Hepatocyte (in vitro differentiated cells): ENCODE results near the gene B3GAT1. TPM values are rescaled to one million over a fixed set of nuclear protein-coding genes. Genes with fewer than 3 reads are reported as not detected.

Source experiments
- DNase-seq: peaks from one replicate; pipeline ENCODE4 v3.0.0-alpha.2; 2016; ENCODE audit warnings: low spot score
- H2AFZ ChIP-seq: fragments of 200-600 bp; sonication (generic); 2 replicates; pipeline ENCODE4 v1.6.0; 2016; ENCODE audit warnings: antibody characterized with exemption, mild to moderate bottlenecking
- H3K27ac ChIP-seq: fragments of 200-600 bp; sonication (generic); 2 replicates; pipeline ENCODE4 v1.5.1; 2016; ENCODE audit warnings: mild to moderate bottlenecking
- H3K27me3 ChIP-seq: fragments of 200-600 bp; sonication (generic); 2 replicates; pipeline ENCODE4 v1.6.1; 2016
- H3K36me3 ChIP-seq: fragments of 200-600 bp; sonication (generic); replicated peaks from 2 replicates; pipeline ENCODE4 v1.5.1; 2016; ENCODE audit warnings: low read depth; ENCODE audit not compliant: insufficient read depth
- H3K4me1 ChIP-seq: fragments of 200-600 bp; sonication (generic); 2 replicates; pipeline ENCODE4 v1.5.1; 2016; ENCODE audit warnings: mild to moderate bottlenecking, moderate library complexity; ENCODE audit not compliant: insufficient read depth
- H3K4me2 ChIP-seq: fragments of 200-600 bp; sonication (generic); 2 replicates; pipeline ENCODE4 v1.6.0; 2016
- H3K4me3 ChIP-seq: fragments of 200-600 bp; sonication (generic); 2 replicates; pipeline ENCODE4 v1.5.1; 2016; ENCODE audit warnings: mild to moderate bottlenecking
- H3K79me2 ChIP-seq: fragments of 200-600 bp; sonication (generic); 2 replicates; pipeline ENCODE4 v1.6.0; 2017; ENCODE audit warnings: mild to moderate bottlenecking
- H3K9me2 ChIP-seq: fragments of 200-600 bp; sonication (generic); replicated peaks from 2 replicates; pipeline ENCODE4 v1.6.0; 2017; ENCODE audit warnings: mild to moderate bottlenecking; ENCODE audit not compliant: insufficient read depth
- H3K9me3 ChIP-seq: fragments of 200-600 bp; sonication (generic); 2 replicates; pipeline ENCODE4 v1.5.1; 2016; ENCODE audit warnings: low read depth, mild to moderate bottlenecking
- H4K20me1 ChIP-seq: fragments of 200-600 bp; sonication (generic); 2 replicates; pipeline ENCODE4 v1.6.0; 2016; ENCODE audit warnings: mild to moderate bottlenecking; ENCODE audit not compliant: insufficient read depth, poor library complexity, severe bottlenecking
- EZH2 ChIP-seq: fragments of 200-600 bp; sonication (generic); IDR thresholded peaks from 2 replicates; pipeline ENCODE4 v1.6.1; 2016; ENCODE audit warnings: antibody characterized with exemption, mild to moderate bottlenecking, borderline replicate concordance
- EZH2phosphoT487 ChIP-seq: fragments of 200-600 bp; sonication (generic); IDR thresholded peaks from one replicate; pipeline ENCODE4 v1.6.1; 2018; ENCODE audit warnings: antibody characterized with exemption, mild to moderate bottlenecking, low read depth, moderate library complexity; ENCODE audit not compliant: unreplicated experiment, severe bottlenecking
- WGBS: methylation state at CpG from one replicate; pipeline ENCODE4 v1.1.6; 2016; ENCODE audit warnings: low lambda C conversion rate; ENCODE audit errors: missing lambda C conversion rate; 5-methylcytosine and 5-hydroxymethylcytosine counted together
- polyA plus RNA-seq: library from polyadenylated mRNA; unstranded; fragments of >200 nt; fragmentation: Nextera tagmentation; extraction: Ambion mirVana; gene quantifications from 2 replicates; pipeline ENCODE4 v1.2.1, GENCODE V29; 2016
- total RNA-seq: library from RNA; depleted of rRNA; stranded (reverse); fragments of >200 nt; gene quantifications from 2 replicates; pipeline ENCODE4 v1.2.3, GENCODE V29; 2014
- TF ChIP-seq, protein P1 (sequence below): fragments of 200-600 bp; sonication (generic); IDR thresholded peaks from 2 replicates; pipeline ENCODE4 v1.5.1; 2016; ENCODE audit warnings: antibody characterized with exemption, mild to moderate bottlenecking; ENCODE audit not compliant: poor library complexity

B3GAT1 gene
- total and polyA plus RNA-seq, 2 experiments from 2014 or later: 0.17 to 0.40 TPM

DNA sequence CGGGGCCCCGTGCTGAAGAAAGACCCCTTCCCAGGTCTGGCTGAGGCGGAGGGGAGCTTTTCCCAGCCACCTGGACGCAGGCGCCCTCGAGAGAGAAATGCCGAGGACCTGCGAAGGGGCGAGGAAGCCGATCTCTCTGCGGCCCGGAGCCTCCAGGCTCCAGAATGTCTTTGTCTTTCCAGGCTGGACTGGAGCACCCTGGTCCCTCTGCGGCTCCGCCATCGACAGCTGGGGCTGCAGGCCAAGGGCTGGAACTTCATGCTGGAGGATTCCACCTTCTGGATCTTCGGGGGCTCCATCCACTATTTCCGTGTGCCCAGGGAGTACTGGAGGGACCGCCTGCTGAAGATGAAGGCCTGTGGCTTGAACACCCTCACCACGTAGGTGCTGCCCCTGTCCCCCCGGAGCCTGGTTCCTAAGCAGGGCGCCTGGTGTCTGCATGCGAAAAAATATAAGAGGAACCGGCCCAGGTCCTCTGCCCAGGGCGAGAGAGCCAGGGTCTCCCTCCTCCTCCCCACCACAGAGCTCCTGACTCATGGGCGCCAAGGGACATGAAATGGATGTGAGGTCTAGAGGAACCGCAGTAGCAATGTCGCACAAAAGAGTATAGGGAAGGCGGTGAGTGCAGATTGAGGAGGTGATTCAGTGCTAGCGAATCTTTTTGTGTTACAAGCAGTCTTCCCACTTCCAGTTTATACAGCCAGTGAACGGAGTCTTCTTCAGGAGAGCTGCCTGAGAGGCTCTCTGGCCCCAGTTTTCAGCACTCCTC lies 69.3 kb downstream of the B3GAT1 start:
- no peaks in the 10 kb centered on the region for H3K4me1 ChIP-seq
- H3K36me3 ChIP-seq: no peaks in the 10 kb centered on the region
- H3K27ac ChIP-seq: no peak overlapping the region
- no peak overlapping the region for H3K4me2 ChIP-seq
- H3K4me3 ChIP-seq: no peak overlapping the region
- H3K27me3 ChIP-seq: no peaks in the 10 kb centered on the region
- H4K20me1 ChIP-seq: no peaks in the 10 kb centered on the region
- WGBS: 94% methylated on average over 30 of the region's 30 CpGs
- H3K79me2 ChIP-seq: no peaks in the 10 kb centered on the region
- TF ChIP-seq EZH2 (no peak), EZH2phosphoT487 (no peak)
- TF ChIP-seq, protein P1, sequence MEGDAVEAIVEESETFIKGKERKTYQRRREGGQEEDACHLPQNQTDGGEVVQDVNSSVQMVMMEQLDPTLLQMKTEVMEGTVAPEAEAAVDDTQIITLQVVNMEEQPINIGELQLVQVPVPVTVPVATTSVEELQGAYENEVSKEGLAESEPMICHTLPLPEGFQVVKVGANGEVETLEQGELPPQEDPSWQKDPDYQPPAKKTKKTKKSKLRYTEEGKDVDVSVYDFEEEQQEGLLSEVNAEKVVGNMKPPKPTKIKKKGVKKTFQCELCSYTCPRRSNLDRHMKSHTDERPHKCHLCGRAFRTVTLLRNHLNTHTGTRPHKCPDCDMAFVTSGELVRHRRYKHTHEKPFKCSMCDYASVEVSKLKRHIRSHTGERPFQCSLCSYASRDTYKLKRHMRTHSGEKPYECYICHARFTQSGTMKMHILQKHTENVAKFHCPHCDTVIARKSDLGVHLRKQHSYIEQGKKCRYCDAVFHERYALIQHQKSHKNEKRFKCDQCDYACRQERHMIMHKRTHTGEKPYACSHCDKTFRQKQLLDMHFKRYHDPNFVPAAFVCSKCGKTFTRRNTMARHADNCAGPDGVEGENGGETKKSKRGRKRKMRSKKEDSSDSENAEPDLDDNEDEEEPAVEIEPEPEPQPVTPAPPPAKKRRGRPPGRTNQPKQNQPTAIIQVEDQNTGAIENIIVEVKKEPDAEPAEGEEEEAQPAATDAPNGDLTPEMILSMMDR: no peak
- H3K9me3 ChIP-seq: no peaks in the 10 kb centered on the region
- H2AFZ ChIP-seq: no peak overlapping the region
- no peak for DNase-seq
- no peaks in the 10 kb centered on the region for H3K9me2 ChIP-seq

DNA sequence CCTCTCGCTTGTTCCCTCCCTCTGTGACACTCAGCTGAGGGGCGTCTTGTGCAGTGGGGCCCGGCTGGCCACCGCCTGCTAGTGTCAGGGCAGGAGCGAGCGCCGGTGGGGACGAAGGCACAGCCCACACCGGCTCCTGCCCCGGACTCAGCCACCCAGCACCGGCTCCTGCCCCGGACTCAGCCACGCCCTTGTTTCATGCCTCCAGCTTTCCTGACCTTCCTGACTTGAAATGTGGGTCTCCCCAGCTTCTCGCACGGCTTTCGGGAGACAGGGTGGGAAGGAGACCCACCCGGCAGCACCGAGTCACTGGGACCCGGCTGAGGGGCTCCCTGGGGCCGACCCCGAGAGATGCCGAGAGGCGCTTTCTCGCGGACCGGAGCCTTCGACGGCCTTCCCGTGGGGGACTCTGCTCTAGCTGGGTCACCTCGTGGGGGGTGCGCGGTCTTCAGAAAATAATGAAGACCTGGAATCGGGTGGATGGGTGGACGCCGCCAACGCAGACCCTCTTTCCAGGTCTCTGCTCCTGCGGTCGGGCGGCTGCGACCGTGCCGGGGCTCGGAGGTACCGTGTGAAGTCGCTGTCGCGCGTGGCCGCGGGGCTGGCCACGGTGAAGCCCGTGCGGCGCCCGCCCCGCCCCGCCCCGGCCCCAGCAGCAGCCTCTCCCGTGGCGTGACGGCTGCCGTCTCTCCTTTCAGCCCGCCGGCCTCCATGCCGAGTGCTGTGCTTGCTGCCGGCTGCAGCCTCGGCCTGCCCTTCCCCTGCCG lies 70.1 kb downstream of the B3GAT1 start:
- H3K36me3 ChIP-seq: no peaks in the 10 kb centered on the region

DNA sequence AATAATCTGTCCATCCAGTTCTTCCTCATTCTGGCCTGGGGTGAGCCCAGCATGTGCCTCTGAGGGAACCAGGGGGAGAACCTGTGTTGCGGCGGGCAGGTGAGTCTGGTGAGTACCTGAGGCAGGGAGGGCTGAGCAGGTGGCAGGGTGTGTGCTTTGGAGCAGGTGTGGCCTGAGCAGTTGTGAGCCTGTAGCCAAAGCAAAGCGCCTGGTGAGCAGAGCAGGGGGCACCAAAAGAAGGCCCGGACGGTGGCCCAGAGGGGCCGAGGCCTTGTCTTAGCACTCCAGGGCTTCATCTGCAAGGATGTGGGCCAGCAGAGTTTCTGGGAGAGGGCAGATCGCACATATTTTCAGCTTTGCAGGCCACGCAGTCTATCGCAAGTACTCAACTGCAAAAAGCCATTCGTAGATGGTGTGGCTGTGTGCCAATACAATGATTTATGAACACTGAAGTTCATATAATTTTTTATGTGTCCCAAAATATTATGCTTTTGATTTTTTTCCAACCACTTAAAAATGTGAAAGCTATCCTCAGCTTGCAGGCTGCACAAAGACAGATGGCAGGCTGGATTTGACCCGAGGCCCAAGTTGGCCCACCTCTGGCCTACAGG lies 71.6 kb downstream of the B3GAT1 start:
- no peaks in the 10 kb centered on the region for H3K9me2 ChIP-seq

More for the DNA sequence above, 70.1 kb downstream of the B3GAT1 start:
- no peaks in the 10 kb centered on the region for H3K79me2 ChIP-seq
- H3K27ac ChIP-seq: no peak overlapping the region
- TF ChIP-seq, protein P1: no peak
- H3K4me2 ChIP-seq: no peak overlapping the region
- no peaks in the 10 kb centered on the region for H3K4me1 ChIP-seq
- no peaks in the 10 kb centered on the region for H3K9me2 ChIP-seq
- H2AFZ ChIP-seq: no peak overlapping the region
- no peaks in the 10 kb centered on the region for H3K9me3 ChIP-seq
- WGBS: 95% methylated on average over 40 of the region's 68 CpGs
- no peak for DNase-seq
- no peak overlapping the region for H3K4me3 ChIP-seq
- H4K20me1 ChIP-seq: no peaks in the 10 kb centered on the region
- H3K27me3 ChIP-seq: no peaks in the 10 kb centered on the region

More for the DNA sequence above, 71.6 kb downstream of the B3GAT1 start:
- TF ChIP-seq EZH2phosphoT487 (no peak), EZH2 (no peak)
- TF ChIP-seq, protein P1: no peak
- Histone ChIP-seq H4K20me1 (no peaks in the 10 kb centered on the region), H3K27me3 (no peaks in the 10 kb centered on the region), H3K36me3 (no peaks in the 10 kb centered on the region), H3K27ac (no peak overlapping the region), H2AFZ (no peak overlapping the region), H3K9me3 (no peaks in the 10 kb centered on the region), H3K4me1 (no peaks in the 10 kb centered on the region), H3K79me2 (no peaks in the 10 kb centered on the region), H3K4me2 (no peak overlapping the region), H3K4me3 (no peak overlapping the region)
- 92% methylated on average over 11 of the region's 11 CpGs for WGBS
- no peak for DNase-seq
